K562 (cell line): Measurements from ENCODE around the gene CHRM4. TPM values are rescaled to one million over a fixed set of nuclear protein-coding genes. Genes with fewer than 3 reads are reported as not detected.

Experiments
- ERF ChIP-seq: fragments of 450-650 bp; formaldehyde crosslinking; IDR thresholded peaks from 2 replicates; pipeline ENCODE4 v1.4.0; 2020; ENCODE audit warnings: mild to moderate bottlenecking, mixed read lengths
- HIVEP1 ChIP-seq: fragments of 250-450 bp; sonication (Bioruptor Pico); IDR thresholded peaks from 2 replicates; pipeline ENCODE4 v1.4.0; 2020; ENCODE audit warnings: mild to moderate bottlenecking
- MGA ChIP-seq: fragments of 450-650 bp; IDR thresholded peaks from 2 replicates; pipeline ENCODE4 v1.6.1; 2016; ENCODE audit warnings: mild to moderate bottlenecking, moderate library complexity
- MTA2 ChIP-seq: fragments of 450-650 bp; IDR thresholded peaks from 2 replicates; pipeline ENCODE4 v1.6.1; 2016; ENCODE audit warnings: low read depth
- MTF1 ChIP-seq: fragments of 250-450 bp; sonication (Bioruptor Pico); IDR thresholded peaks from 2 replicates; pipeline ENCODE4 v1.9.0; 2021; ENCODE audit warnings: moderate library complexity, mild to moderate bottlenecking, inconsistent platforms, borderline replicate concordance
- RFX7 ChIP-seq: fragments of 250-450 bp; sonication (Bioruptor Pico); IDR thresholded peaks from 2 replicates; pipeline ENCODE4 v1.5.1; 2021; ENCODE audit warnings: mild to moderate bottlenecking
- SFPQ ChIP-seq: fragments of 200-400 bp; formaldehyde crosslinking; IDR thresholded peaks from 2 replicates; pipeline ENCODE4 v1.6.1; 2017; ENCODE audit warnings: mild to moderate bottlenecking, low read depth, low read length, moderate library complexity
- SIN3A ChIP-seq, 2 experiments: fragments of 150-350 bp in 1 of 2; IDR thresholded peaks; 2 replicates each; pipeline ENCODE4 v1.6.1; 2011 to 2016; ENCODE audit warnings: borderline replicate concordance in 2 of 2, low read depth in 2 of 2, low read length in 2 of 2, mild to moderate bottlenecking in 2 of 2, moderate library complexity in 2 of 2; ENCODE audit not compliant: control insufficient read depth in 1 of 2
- TCF3 ChIP-seq: sonication (generic); formaldehyde crosslinking; IDR thresholded peaks from 2 replicates; pipeline ENCODE4 v1.4.0; 2020; ENCODE audit warnings: mild to moderate bottlenecking, missing genetic modification reagents
- TRIM25 ChIP-seq: fragments of 450-650 bp; IDR thresholded peaks from 2 replicates; pipeline ENCODE4 v1.7.0; 2016; ENCODE audit warnings: borderline replicate concordance
- polyA plus RNA-seq, 8 experiments: library from polyadenylated mRNA; depleted of rRNA in 4 of 8; stranded (reverse) in 5 of 8; unstranded in 3 of 8; fragments of >200 nt; fragmentation: Nextera tagmentation in 2 of 8; fragmentation: Illumina TruSeq in 1 of 8; extraction: Ambion mirVana in 2 of 8; extraction: Trizol in 1 of 8; gene quantifications; 2 replicates each; pipeline versions ENCODE4 v1.2.1 to v1.2.3, GENCODE V29; 2011 to 2014; ENCODE audit warnings: inconsistent platforms in 1 of 8, missing spikeins in 1 of 8
- total RNA-seq, 7 experiments: library from RNA; depleted of rRNA in 6 of 7; stranded (reverse); fragments of >200 nt in 6 of 7; fragmentation: Illumina TruSeq in 2 of 7; extraction: Trizol in 2 of 7; gene quantifications; 2 replicates each; pipeline versions ENCODE4 v1.2.1 to v1.2.3, GENCODE V29; 2011 to 2021; ENCODE audit warnings: low replicate concordance in 1 of 7

The CHRM4 gene
- total and polyA plus RNA-seq, 9 of the 15 experiments (the other 6 are each of a cell fraction or from before 2014, with no cell fraction given): 0.22 to 1.3 (median 0.40) TPM; not detected in 2

- TF ChIP-seq SFPQ (no peak), SIN3A (IDR thresholded peaks at IDR 0.05; ENCODE audit: borderline replicate concordance in 2 of 2, control insufficient read depth in 1 of 2, low read depth in 2 of 2, low read length in 2 of 2) (peak; percentile 98 to 99), ERF (CRISPR knock-in tag) (no peak), RFX7 (CRISPR knock-in tag) (no peak), MGA (no peak), TRIM25 (no peak), MTF1 (CRISPR knock-in tag) (no peak), MTA2 (no peak), TCF3 (0 out of 2 replicates have a peak, but pooled peaks have one; percentile 32), HIVEP1 (no peak)
Observed at GRCh38 chr11:46392421-46393230, 1.1 kb upstream of the CHRM4 start (continued).
